Measurements from ENCODE around the gene MSH3.

Gene MSH3

GRCh38 chr5:80654391-80655230 is at the start of gene MSH3, which contains the start of gene DHFR:
MSH3 (plus strand) TSS chr5:80654652; CDS start chr5:80654728, 76 bp downstream.
DHFR (minus strand) TSS chr5:80654983; CDS start chr5:80654489, 494 bp downstream.
- peak; percentile 73 for DNase-seq (ENCODE audit: low spot score)
- no peak for FAIRE-seq

- no peak for DNase-seq (ENCODE audit: low spot score)
- FAIRE-seq: no peak
Measured at GRCh38 chr5:80607343-80607742, 47.1 kb upstream of the MSH3 start.

- FAIRE-seq (no peak), DNase-seq (ENCODE audit: low spot score) (no peak)
Measured at GRCh38 chr5:80607832-80608231, 46.6 kb upstream of the MSH3 start.

GRCh38 chr5:80608731-80609130 is 45.7 kb upstream of the MSH3 start:
- DNase-seq (ENCODE audit: low spot score) (no peak), FAIRE-seq (no peak)

- FAIRE-seq (no peak), DNase-seq (ENCODE audit: low spot score) (no peak)
Measured at GRCh38 chr5:80609692-80610091, 44.8 kb upstream of the MSH3 start.

- FAIRE-seq (no peak), DNase-seq (ENCODE audit: low spot score) (no peak)
Measured at GRCh38 chr5:80615266-80615914, 39.1 kb upstream of the MSH3 start.

- DNase-seq (ENCODE audit: low spot score): no peak
- no peak for FAIRE-seq
Measured at GRCh38 chr5:80618438-80618837, 36.0 kb upstream of the MSH3 start.

GRCh38 chr5:80619086-80619485 is 35.4 kb upstream of the MSH3 start:
- FAIRE-seq: no peak
- no peak for DNase-seq (ENCODE audit: low spot score)

- DNase-seq (ENCODE audit: low spot score) (no peak), FAIRE-seq (no peak)
Measured at GRCh38 chr5:80620211-80620610, 34.2 kb upstream of the MSH3 start.

GRCh38 chr5:80622756-80623155 is 31.7 kb upstream of the MSH3 start:
- FAIRE-seq: no peak
- DNase-seq (ENCODE audit: low spot score): no peak

GRCh38 chr5:80623999-80624398 is 30.5 kb upstream of the MSH3 start:
- DNase-seq (ENCODE audit: low spot score) (no peak), FAIRE-seq (no peak)

GRCh38 chr5:80625230-80625629 is 29.2 kb upstream of the MSH3 start:
- FAIRE-seq (no peak), DNase-seq (ENCODE audit: low spot score) (no peak)

GRCh38 chr5:80629281-80629680 is 25.2 kb upstream of the MSH3 start:
- FAIRE-seq (no peak), DNase-seq (ENCODE audit: low spot score) (no peak)

- FAIRE-seq: no peak
- DNase-seq (ENCODE audit: low spot score): no peak
Measured at GRCh38 chr5:80631278-80632259, 22.9 kb upstream of the MSH3 start.

GRCh38 chr5:80632700-80633099 is 21.8 kb upstream of the MSH3 start:
- FAIRE-seq: no peak
- DNase-seq (ENCODE audit: low spot score): no peak

GRCh38 chr5:80634193-80634592 is 20.3 kb upstream of the MSH3 start:
- FAIRE-seq (no peak), DNase-seq (ENCODE audit: low spot score) (no peak)

GRCh38 chr5:80641353-80641752 is 13.1 kb upstream of the MSH3 start:
- DNase-seq (ENCODE audit: low spot score) (no peak), FAIRE-seq (no peak)

- no peak for FAIRE-seq
- DNase-seq (ENCODE audit: low spot score): no peak
Measured at GRCh38 chr5:80644900-80645299, 9.6 kb upstream of the MSH3 start.

- FAIRE-seq: no peak
- no peak for DNase-seq (ENCODE audit: low spot score)
Measured at GRCh38 chr5:80646926-80647325, 7.5 kb upstream of the MSH3 start.

- no peak for FAIRE-seq
- no peak for DNase-seq (ENCODE audit: low spot score)
Measured at GRCh38 chr5:80653502-80653901, 950 bp upstream of the MSH3 start.

- no peak for DNase-seq (ENCODE audit: low spot score)
- FAIRE-seq: no peak
Measured at GRCh38 chr5:80654054-80654390, 430 bp upstream of the MSH3 start.

Data from RCC 7860 (cell line).